HepG2 (cell line): ENCODE data around the gene TMEM222. TPM values are rescaled to one million over a fixed set of nuclear protein-coding genes. Genes with fewer than 3 reads are reported as not detected.

Source experiments
- ATAC-seq: fragments of 200-7000 bp; cut with Tn5 transposase; 3 replicates; pipeline ENCODE4 v1.9.1; 2020; ENCODE audit warnings: mild to moderate bottlenecking, moderate library complexity
- BruUV-seq: library from RNA; stranded (reverse); fragments of 400-500 nt; replicated peaks from 2 replicates; lab custom pipeline; 2021; lab: Mats Ljungman, UMichigan
- CTCF ChIA-PET: fragments of 300-600 bp; formaldehyde crosslinking; extraction: SDS; loops from one replicate; lab custom pipeline; 2021; ENCODE audit warnings: low total read pairs, inconsistent platforms, low intra/inter-chr PET ratio; lab: Yijun Ruan, JAX
- POLR2A ChIA-PET: fragments of 350-600 bp; sonication (Branson Sonifier 250); formaldehyde crosslinking; loops from one replicate; lab custom pipeline; 2020; ENCODE audit warnings: antibody characterized with exemption, inconsistent platforms; lab: Yijun Ruan, JAX
- DNase-seq: peaks from one replicate; pipeline ENCODE4 v3.0.0-alpha.2; 2015; ENCODE audit warnings: low spot score
- FAIRE-seq: peaks from 3 replicates; lab custom pipeline; 2011; peaks lifted over from hg19 to GRCh38; lab: Jason Lieb, UNC
- H2AFZ ChIP-seq: one replicate; pipeline ENCODE4 v1.6.1; 2011; ENCODE audit warnings: low read length, inconsistent platforms
- H3K27ac ChIP-seq: fragments of 300-600 bp; 3 replicates; pipeline ENCODE4 v1.8.0; 2011; ENCODE audit warnings: mixed run types, mild to moderate bottlenecking, mixed read lengths, low read length, inconsistent platforms; ENCODE audit not compliant: insufficient read depth; ENCODE audit errors: extremely low read length
- H3K27me3 ChIP-seq, 2 experiments: fragments of 200-600 bp in 1 of 2; 2 replicates in 1 of 2; 3 replicates in 1 of 2; pipeline versions ENCODE4 v1.6.0 to v1.8.0; 2011; ENCODE audit warnings: low read length in 2 of 2, mild to moderate bottlenecking in 2 of 2, moderate library complexity in 2 of 2, inconsistent platforms in 1 of 2; ENCODE audit not compliant: insufficient read depth in 2 of 2, control insufficient read depth in 1 of 2
- H3K36me3 ChIP-seq, 2 experiments: fragments of 200-600 bp in 1 of 2; replicated peaks in 1 of 2; 2 replicates in 1 of 2; 3 replicates in 1 of 2; pipeline versions ENCODE4 v1.5.1 to v1.8.0; 2011; ENCODE audit warnings: low read length in 2 of 2, inconsistent platforms in 1 of 2; ENCODE audit not compliant: insufficient read depth in 2 of 2, control insufficient read depth in 1 of 2
- H3K4me1 ChIP-seq: 2 replicates; pipeline ENCODE4 v1.5.1; 2012; ENCODE audit warnings: low read length, inconsistent platforms; ENCODE audit not compliant: insufficient read depth
- H3K4me2 ChIP-seq: 2 replicates; pipeline ENCODE4 v1.6.0; 2011; ENCODE audit warnings: low read depth, low read length, inconsistent platforms
- H3K4me3 ChIP-seq, 3 experiments: fragments of 200-600 bp in 1 of 3; sonication (generic), shearing (Covaris generic) in 1 of 3; replicated peaks in 1 of 3; 2 replicates each; pipeline ENCODE4 v1.5.1; 2011 to 2016; ENCODE audit warnings: low read length in 3 of 3, inconsistent platforms in 2 of 3, low read depth in 2 of 3, mild to moderate bottlenecking in 2 of 3, control low read depth in 1 of 3, mixed read lengths in 1 of 3; ENCODE audit not compliant: insufficient read depth in 1 of 3
- H3K79me2 ChIP-seq: one replicate; pipeline ENCODE4 v1.6.1; 2011; ENCODE audit warnings: low read length, inconsistent platforms; ENCODE audit not compliant: insufficient read depth
- H3K9ac ChIP-seq: 2 replicates; pipeline ENCODE4 v1.6.0; 2011; ENCODE audit warnings: mild to moderate bottlenecking, low read depth, low read length, inconsistent platforms; ENCODE audit not compliant: insufficient read depth
- H3K9me3 ChIP-seq: 2 replicates; pipeline ENCODE4 v1.5.1; 2012; ENCODE audit warnings: mild to moderate bottlenecking, low read length
- H4K20me1 ChIP-seq: 2 replicates; pipeline ENCODE4 v1.6.0; 2011; ENCODE audit warnings: inconsistent platforms, mild to moderate bottlenecking, low read length, moderate library complexity; ENCODE audit not compliant: insufficient read depth
- BORCS8-MEF2B ChIP-seq: sonication (generic); formaldehyde crosslinking; IDR thresholded peaks from 2 replicates; pipeline ENCODE4 v1.8.0; 2022; ENCODE audit warnings: mild to moderate bottlenecking, missing genetic modification reagents
- DBP ChIP-seq: sonication (generic); formaldehyde crosslinking; IDR thresholded peaks from 2 replicates; pipeline ENCODE4 v1.4.0; 2020; ENCODE audit warnings: missing genetic modification reagents; ENCODE audit errors: not compliant biosample characterization
- ISL2 ChIP-seq: sonication (generic); formaldehyde crosslinking; IDR thresholded peaks from 2 replicates; pipeline ENCODE4 v1.5.0; 2020; ENCODE audit warnings: missing genetic modification reagents
- KIAA2018 ChIP-seq: sonication (generic); formaldehyde crosslinking; IDR thresholded peaks from 2 replicates; pipeline ENCODE4 v1.5.0; 2020; ENCODE audit warnings: mild to moderate bottlenecking, missing genetic modification reagents, borderline replicate concordance
- POGZ ChIP-seq: sonication (generic); formaldehyde crosslinking; IDR thresholded peaks from 2 replicates; pipeline ENCODE4 v1.4.0; 2020; ENCODE audit warnings: mild to moderate bottlenecking, missing genetic modification reagents
- PTBP1 ChIP-seq: fragments of 200-400 bp; formaldehyde crosslinking; IDR thresholded peaks from 2 replicates; pipeline ENCODE4 v1.6.1; 2018; ENCODE audit warnings: low read length, low read depth; ENCODE audit not compliant: poor library complexity, severe bottlenecking
- RBM39 ChIP-seq: fragments of 200-400 bp; formaldehyde crosslinking; IDR thresholded peaks from one replicate; pipeline ENCODE4 v1.6.1; 2018; ENCODE audit warnings: antibody characterized with exemption, mild to moderate bottlenecking, low read depth, low read length; ENCODE audit not compliant: poor library complexity, severe bottlenecking
- RERE ChIP-seq: IDR thresholded peaks from 2 replicates; pipeline ENCODE4 v1.6.1; 2016; ENCODE audit warnings: low read depth, missing genetic modification reagents, missing compliant biosample characterization
- ZFAT ChIP-seq: sonication (generic); formaldehyde crosslinking; conservative IDR thresholded peaks from 2 replicates; pipeline ENCODE4 v1.8.1; 2023; ENCODE audit warnings: missing genetic modification reagents, inconsistent platforms
- ZNF326 ChIP-seq: sonication (generic); formaldehyde crosslinking; IDR thresholded peaks from 2 replicates; pipeline ENCODE4 v1.4.0; 2020; ENCODE audit warnings: missing genetic modification reagents, borderline replicate concordance
- WGBS: methylation state at CpG from one replicate; pipeline ENCODE4 v1.1.6; 2017; ENCODE audit warnings: low lambda C conversion rate; 5-methylcytosine and 5-hydroxymethylcytosine counted together
- in situ Hi-C: cut with HindIII; loops from 2 replicates; pipeline ENCODE4 v1.10.0; 2017; ENCODE audit warnings: low pct_unique_long_range_greater_than_20kb; ENCODE audit not compliant: extremely low pct_ligation_motif_present
- intact Hi-C: fragments of 100-400 bp; cut with micrococcal nuclease; formaldehyde crosslinking; loops from one replicate; pipeline ENCODE4 v1.10.0; 2022; ENCODE audit not compliant: unreplicated experiment
- polyA plus RNA-seq, 8 experiments: library from polyadenylated mRNA; depleted of rRNA in 3 of 8; stranded (reverse) in 7 of 8; unstranded in 1 of 8; fragments of >200 nt; fragmentation: Illumina TruSeq in 4 of 8; extraction: Trizol in 4 of 8; gene quantifications; 2 replicates each; pipeline versions ENCODE4 v1.2.1 to v1.2.3, GENCODE V29; 2011 to 2016; ENCODE audit warnings: low read depth in 4 of 8, missing spikeins in 1 of 8, mixed read lengths in 1 of 8; ENCODE audit not compliant: insufficient read depth in 1 of 8
- total RNA-seq, 5 experiments: library from RNA; depleted of rRNA; stranded (reverse); fragments of >200 nt; fragmentation: Illumina TruSeq; extraction: Trizol; gene quantifications; 2 replicates each; pipeline ENCODE4 v1.2.3, GENCODE V29; 2016; ENCODE audit warnings: low read depth in 1 of 5

TMEM222 gene
- total and polyA plus RNA-seq, 2 of the 13 experiments (the other 11 are each of a cell fraction or from before 2014, with no cell fraction given), result 22.7 to 29.6 TPM

GRCh38 chr1:27361553-27361952 is 39.6 kb downstream of the TMEM222 start:
- no peaks in the 10 kb centered on the region for H3K79me2 ChIP-seq
- ChIA-PET POLR2A (no interaction called here), CTCF (no interaction called here)
- no peaks in the 10 kb centered on the region for H4K20me1 ChIP-seq
- in situ Hi-C loops, result no loop called here
- no CpG with 5 or more reads among the region's 8 CpGs for WGBS
- BruUV-seq, result no TSS peak
- no peak overlapping the region for H3K27ac ChIP-seq
- intact Hi-C loops, result no loop called here
- peaks cover 22% of the 10 kb centered on the region for H3K4me1 ChIP-seq
- DNase-seq, result no peak
- H3K9me3 ChIP-seq, result no peaks in the 10 kb centered on the region
- 0 out of 5 replicates have a peak, but pooled peaks cover 0 to 2% of the 10 kb centered on the region in 2 experiments for H3K36me3 ChIP-seq
- ATAC-seq, result no peak
- H3K4me2 ChIP-seq, result no peak overlapping the region
- H3K4me3 ChIP-seq, result no peak overlapping the region
- H3K27me3 ChIP-seq, result no peaks in the 10 kb centered on the region
- H2AFZ ChIP-seq, result no peak overlapping the region
- FAIRE-seq, result no peak
- H3K9ac ChIP-seq, result no peak overlapping the region
- TF ChIP-seq BORCS8-MEF2B (CRISPR knock-in tag), result no peak
- no peak for TF ChIP-seq DBP (CRISPR knock-in tag)
- TF ChIP-seq PTBP1, result no peak
- no peak for TF ChIP-seq RERE (CRISPR knock-in tag)
- TF ChIP-seq POGZ (CRISPR knock-in tag), result no peak
- no peak for TF ChIP-seq RBM39
- no peak for TF ChIP-seq KIAA2018 (CRISPR knock-in tag)
- TF ChIP-seq ZFAT, result no peak
- TF ChIP-seq ZNF326 (CRISPR knock-in tag), result no peak
- no peak for TF ChIP-seq ISL2 (CRISPR knock-in tag)
